ENCODE results near the gene DNPH1.

- no peak for TF ChIP-seq ZNF707 (tag by site-specific recombination; IDR thresholded peaks at IDR 0.05)
- no peak for TF ChIP-seq ZNF416 (tag by site-specific recombination; IDR thresholded peaks at IDR 0.05)
Measured at GRCh38 chr6:43260791-43261190, 31.5 kb upstream of the DNPH1 start.

Measured in HEK293 (cell line).